Measurements from ENCODE around the gene DDX47. TPM values are rescaled to one million over a fixed set of nuclear protein-coding genes. Genes with fewer than 3 reads are reported as not detected.
A peak's percentile ranks its signal among the peaks of the same experiment; 100 is the strongest.

Gene DDX47
- total and polyA plus RNA-seq, 4 donors: 28.2 to 79.2 (median 40.4) TPM

DNA sequence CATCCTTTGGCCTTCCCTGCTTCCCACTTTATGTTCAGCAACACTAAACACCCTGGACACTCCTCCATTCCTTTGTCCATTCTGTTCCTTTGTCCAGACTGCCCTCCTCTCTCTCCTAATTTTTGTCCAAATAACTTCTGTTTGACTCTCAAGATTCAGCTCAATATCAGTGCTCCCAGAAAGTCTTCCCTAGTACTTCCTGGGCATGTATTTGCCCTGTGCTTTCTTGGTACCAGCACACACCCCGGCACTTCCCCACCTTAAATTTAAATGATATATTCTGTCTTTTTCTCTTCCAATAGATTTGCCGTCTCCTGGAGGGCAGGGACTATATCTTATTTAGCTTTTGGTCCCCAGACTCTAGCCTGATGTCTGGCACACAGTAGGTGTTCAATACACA is 34.1 kb upstream of the DDX47 start:
- peaks cover 0 to 5% (median 0%) of the 10 kb centered on the region in 5 donors for H3K4me1 ChIP-seq (ENCODE audit: control insufficient read depth in 5 of 5, insufficient read depth in 5 of 5, low read length in 5 of 5)
- H3K4me3 ChIP-seq: no peak overlapping the region
- ATAC-seq (ENCODE audit: insufficient read depth, low FRiP score) (no peak), DNase-seq (no peak)
- H3K27ac ChIP-seq (ENCODE audit: low read depth in 1 of 2, low read length in 1 of 2): no peak overlapping the region
- WGBS, 2 donors: 87 to 89% methylated on average over 2 of the region's 2 CpGs
- H3K9ac ChIP-seq (ENCODE audit: insufficient read depth in 1 of 2, low read length in 2 of 2): no peak overlapping the region
- peaks cover 0 to 2% (median 0%) of the 10 kb centered on the region in 4 donors for H3K36me3 ChIP-seq (ENCODE audit: control insufficient read depth in 4 of 4, insufficient read depth in 4 of 4, low read length in 4 of 4)
- no peaks in the 10 kb centered on the region for H3K27me3 ChIP-seq (ENCODE audit: control insufficient read depth in 3 of 3, insufficient read depth in 3 of 3, low read length in 2 of 3)
- no peaks in the 10 kb centered on the region for H3K9me3 ChIP-seq (ENCODE audit: control insufficient read depth in 4 of 4, insufficient read depth in 3 of 4, low read length in 3 of 4)
- TF ChIP-seq, protein P1, sequence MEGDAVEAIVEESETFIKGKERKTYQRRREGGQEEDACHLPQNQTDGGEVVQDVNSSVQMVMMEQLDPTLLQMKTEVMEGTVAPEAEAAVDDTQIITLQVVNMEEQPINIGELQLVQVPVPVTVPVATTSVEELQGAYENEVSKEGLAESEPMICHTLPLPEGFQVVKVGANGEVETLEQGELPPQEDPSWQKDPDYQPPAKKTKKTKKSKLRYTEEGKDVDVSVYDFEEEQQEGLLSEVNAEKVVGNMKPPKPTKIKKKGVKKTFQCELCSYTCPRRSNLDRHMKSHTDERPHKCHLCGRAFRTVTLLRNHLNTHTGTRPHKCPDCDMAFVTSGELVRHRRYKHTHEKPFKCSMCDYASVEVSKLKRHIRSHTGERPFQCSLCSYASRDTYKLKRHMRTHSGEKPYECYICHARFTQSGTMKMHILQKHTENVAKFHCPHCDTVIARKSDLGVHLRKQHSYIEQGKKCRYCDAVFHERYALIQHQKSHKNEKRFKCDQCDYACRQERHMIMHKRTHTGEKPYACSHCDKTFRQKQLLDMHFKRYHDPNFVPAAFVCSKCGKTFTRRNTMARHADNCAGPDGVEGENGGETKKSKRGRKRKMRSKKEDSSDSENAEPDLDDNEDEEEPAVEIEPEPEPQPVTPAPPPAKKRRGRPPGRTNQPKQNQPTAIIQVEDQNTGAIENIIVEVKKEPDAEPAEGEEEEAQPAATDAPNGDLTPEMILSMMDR (IDR thresholded peaks at IDR 0.05; ENCODE audit: control extremely low read depth, extremely low read depth): no peak

DNA sequence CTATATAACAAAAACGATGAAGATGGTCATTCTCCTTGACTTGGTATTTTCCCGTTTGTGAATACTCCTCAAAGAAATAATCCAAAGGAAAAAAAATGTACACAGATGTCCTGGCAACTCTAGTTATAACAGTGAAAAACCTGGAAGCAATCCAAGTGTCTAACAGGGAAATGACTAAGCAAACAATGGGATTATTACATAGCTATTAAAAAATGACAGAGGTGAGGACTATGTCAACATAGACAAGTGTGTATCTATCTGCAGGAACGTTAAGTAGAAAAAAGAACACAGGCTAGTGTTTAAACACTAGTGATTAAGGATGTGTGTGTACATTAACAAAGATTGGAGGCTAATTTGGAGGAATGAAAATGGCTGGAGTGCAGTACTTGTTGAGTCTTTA is 33.6 kb upstream of the DDX47 start:
- peak in 2 of 3 donors; percentile 71 to 77 for DNase-seq

DNA sequence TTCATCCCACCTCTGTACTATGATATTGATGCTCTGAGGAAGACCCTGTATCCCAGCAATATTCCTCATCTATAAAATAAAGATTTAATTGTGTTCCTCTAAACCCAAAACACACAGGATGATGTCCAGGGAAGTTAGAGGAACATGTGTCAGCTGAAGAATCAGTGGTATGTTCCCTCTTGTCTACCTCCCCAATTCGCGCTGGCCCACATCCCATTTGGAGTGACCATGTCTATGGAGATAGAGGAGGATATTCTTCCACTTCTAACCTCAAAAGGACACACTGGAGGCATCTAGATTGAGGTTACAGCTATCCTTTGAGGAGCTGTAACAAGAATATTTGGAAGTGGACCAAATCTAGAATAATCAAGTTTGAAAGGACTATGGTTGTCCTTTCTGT is 29.0 kb upstream of the DDX47 start:
- ATAC-seq (ENCODE audit: insufficient read depth, low FRiP score) (no peak), DNase-seq (no peak)
- Histone ChIP-seq H3K27ac (ENCODE audit: low read depth in 1 of 2, low read length in 1 of 2) (peak overlapping the region in 1 of 2 donors; percentile 85), H3K27me3 (ENCODE audit: control insufficient read depth in 3 of 3, insufficient read depth in 3 of 3, low read length in 2 of 3) (no peaks in the 10 kb centered on the region), H3K4me3 (no peak overlapping the region), H3K36me3 (ENCODE audit: control insufficient read depth in 4 of 4, insufficient read depth in 4 of 4, low read length in 4 of 4) (no peaks in the 10 kb centered on the region), H3K9me3 (ENCODE audit: control insufficient read depth in 4 of 4, insufficient read depth in 3 of 4, low read length in 3 of 4) (no peaks in the 10 kb centered on the region), H3K9ac (ENCODE audit: insufficient read depth in 1 of 2, low read length in 2 of 2) (no peak overlapping the region), H3K4me1 (ENCODE audit: control insufficient read depth in 5 of 5, insufficient read depth in 5 of 5, low read length in 5 of 5) (peaks cover 3 to 25% (median 6%) of the 10 kb centered on the region in 5 donors)
- TF ChIP-seq, protein P1 (IDR thresholded peaks at IDR 0.05; ENCODE audit: control extremely low read depth, extremely low read depth): no peak
- WGBS, 2 donors: 95 to 98% methylated on average over 2 of the region's 2 CpGs

More for the DNA sequence above, 33.6 kb upstream of the DDX47 start:
- no peaks in the 10 kb centered on the region for H3K27me3 ChIP-seq (ENCODE audit: control insufficient read depth in 3 of 3, insufficient read depth in 3 of 3, low read length in 2 of 3)
- no peak overlapping the region for H3K27ac ChIP-seq (ENCODE audit: low read depth in 1 of 2, low read length in 1 of 2)
- H3K4me3 ChIP-seq: no peak overlapping the region
- peak; percentile 34 for ATAC-seq (ENCODE audit: insufficient read depth, low FRiP score)
- H3K4me1 ChIP-seq (ENCODE audit: control insufficient read depth in 5 of 5, insufficient read depth in 5 of 5, low read length in 5 of 5): peaks cover 0 to 5% (median 0%) of the 10 kb centered on the region in 5 donors
- peaks cover 0 to 2% (median 0%) of the 10 kb centered on the region in 4 donors for H3K36me3 ChIP-seq (ENCODE audit: control insufficient read depth in 4 of 4, insufficient read depth in 4 of 4, low read length in 4 of 4)
- no peaks in the 10 kb centered on the region for H3K9me3 ChIP-seq (ENCODE audit: control insufficient read depth in 4 of 4, insufficient read depth in 3 of 4, low read length in 3 of 4)
- 20 to 31% methylated on average over 3 of the region's 3 CpGs for WGBS, 2 donors
- TF ChIP-seq, protein P1 (IDR thresholded peaks at IDR 0.05; ENCODE audit: control extremely low read depth, extremely low read depth): no peak
- H3K9ac ChIP-seq (ENCODE audit: insufficient read depth in 1 of 2, low read length in 2 of 2): no peak overlapping the region
